NCI-H524 treated with DMSO at 0.1 percent for 48 hours (cell line): ENCODE data around the gene SLC2A10.
"Not testable (repeated sequence)": the region's sequence is repeated elsewhere in the genome, so short reads cannot be mapped to it uniquely, and the experiment has no call there.

ENCODE experiments used
- DNase-seq: peaks from one replicate; lab custom pipeline; 2025; lab: John Stamatoyannopoulos, UW

The SLC2A10 gene

DNA sequence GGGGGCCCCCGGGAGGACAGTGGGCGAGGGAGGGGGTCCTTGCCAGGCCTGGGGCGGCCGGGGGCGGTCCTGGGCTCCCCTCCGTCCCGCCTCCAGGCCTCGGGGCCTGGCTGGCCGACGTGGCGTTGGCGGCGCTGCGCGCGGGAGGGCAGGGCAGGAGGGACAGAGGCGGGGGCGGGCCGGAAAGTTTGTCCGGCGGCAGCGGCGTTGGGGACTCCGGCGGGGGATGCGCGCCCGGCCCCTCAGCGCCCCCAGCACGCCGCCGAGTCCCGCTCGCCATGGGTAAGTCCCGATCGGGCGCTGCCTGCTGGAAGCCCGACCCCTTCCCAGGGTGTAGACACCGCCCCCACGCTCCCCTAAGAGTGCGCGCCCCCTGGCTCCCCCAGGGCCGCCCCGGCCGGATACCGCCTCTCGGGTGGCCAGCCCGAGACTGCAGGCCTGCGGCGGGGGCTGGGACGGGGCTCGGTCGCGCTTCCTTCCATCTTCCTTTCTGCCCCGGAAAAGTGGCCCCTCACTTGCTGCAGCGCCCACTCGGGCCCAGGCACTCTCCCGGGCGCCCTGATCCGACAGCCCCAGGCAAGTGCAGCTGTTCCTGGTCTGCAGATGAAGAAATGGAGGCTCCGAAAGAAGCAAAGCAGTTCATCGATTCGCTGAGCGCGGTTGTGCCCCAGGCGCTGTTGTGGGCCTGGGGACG is at the start of gene SLC2A10:
TSS of gene SLC2A10 (plus strand) at position 191 of the 694 bp plus-strand sequence. CDS start at position 279, 88 bp downstream.
- no peak for DNase-seq

DNA sequence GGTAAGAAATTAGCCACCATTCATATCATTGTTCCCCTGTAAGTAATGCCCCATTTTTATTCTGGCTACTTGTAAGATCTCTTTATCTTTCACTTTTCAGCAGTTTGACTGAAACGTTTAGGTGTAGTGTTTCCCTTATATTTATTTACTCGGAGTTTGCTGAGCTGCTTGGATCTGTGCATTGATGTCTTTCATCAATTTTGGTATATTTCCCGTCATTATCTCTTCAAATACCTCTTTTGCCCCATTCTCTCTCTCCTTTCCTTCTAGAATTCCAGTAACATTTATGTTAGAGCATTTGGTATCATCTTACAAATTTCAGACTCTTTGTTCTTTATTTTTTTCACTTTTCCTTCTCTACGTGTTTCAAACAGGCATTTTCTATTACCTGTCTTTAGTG is 49.0 kb upstream of the SLC2A10 start:
- no peak for DNase-seq

- DNase-seq: no peak
These were observed 47.8 kb upstream of the SLC2A10 start for GRCh38 chr20:46661659-46662058.

DNA sequence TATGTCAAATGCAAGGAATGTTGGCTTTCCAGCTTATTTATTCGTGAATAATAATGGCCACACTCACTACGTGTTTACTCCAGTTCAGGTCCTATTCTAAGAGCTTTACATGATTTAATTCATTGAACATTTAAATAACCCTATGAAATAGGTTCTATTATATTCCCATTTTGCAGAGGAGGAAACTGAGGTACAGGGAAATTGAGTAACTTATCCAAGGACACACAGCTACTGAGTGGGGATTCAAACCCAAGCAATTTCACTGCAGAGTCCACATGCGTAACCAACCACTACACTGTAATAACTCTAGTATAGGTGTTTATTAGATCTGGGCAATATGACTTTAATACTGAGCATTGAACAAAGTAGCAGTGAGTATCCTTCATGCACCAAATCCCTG is 45.9 kb upstream of the SLC2A10 start:
- no peak for DNase-seq

GRCh38 chr20:46665602-46666001 is 43.8 kb upstream of the SLC2A10 start:
- DNase-seq: no peak

DNA sequence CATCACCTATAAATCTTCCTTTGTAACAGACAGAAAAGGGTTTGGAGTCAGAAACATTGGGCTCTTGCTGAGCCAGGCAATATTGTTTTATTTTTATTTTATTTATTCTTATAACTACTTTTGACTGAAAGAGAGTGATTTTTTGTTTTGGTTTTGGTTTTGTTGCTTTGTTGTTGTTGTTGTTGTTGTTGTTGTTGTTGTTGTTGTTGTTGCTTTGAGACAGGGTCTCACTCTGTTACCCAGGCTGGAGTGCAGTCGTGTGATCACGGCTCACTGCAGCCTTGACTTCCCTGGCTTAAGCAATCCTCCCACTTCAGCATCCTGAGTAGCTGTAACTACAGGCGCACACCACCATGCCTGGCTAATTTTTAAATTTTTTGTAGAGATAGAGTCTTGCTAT is 43.1 kb upstream of the SLC2A10 start:
- DNase-seq: no peak

DNA sequence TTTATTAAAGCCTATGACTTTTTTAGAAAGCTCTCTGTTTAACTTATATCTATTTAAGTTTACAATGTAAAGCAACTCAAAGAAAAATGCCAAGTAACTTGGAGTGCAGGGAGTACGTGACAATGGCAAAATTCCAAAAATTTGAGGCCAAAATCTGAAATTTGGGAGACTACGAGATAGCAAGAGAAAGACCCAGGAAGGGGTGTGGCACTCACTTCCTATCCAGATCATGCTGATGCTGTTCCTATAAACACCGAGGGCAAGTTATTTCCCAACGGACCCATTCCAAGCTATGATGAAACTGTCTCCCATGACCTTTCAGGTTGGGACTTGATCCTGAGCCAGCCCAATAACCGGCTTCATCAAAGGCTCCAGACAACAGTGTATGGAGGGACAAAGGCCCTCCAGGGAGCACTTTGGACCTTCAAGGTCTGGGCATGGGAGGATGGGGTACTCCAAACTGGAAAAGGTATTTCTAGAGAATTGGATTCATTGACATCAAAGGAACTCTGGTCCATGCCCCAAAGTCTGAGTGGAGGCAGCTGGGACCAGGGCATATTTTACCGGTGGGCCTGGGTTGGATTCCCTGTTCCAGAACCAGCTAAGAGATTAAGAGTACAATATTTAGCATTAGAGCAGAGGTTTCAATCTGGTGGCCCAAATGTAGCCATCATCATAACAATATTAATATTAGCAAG is 42.5 kb upstream of the SLC2A10 start:
- no peak for DNase-seq

DNA sequence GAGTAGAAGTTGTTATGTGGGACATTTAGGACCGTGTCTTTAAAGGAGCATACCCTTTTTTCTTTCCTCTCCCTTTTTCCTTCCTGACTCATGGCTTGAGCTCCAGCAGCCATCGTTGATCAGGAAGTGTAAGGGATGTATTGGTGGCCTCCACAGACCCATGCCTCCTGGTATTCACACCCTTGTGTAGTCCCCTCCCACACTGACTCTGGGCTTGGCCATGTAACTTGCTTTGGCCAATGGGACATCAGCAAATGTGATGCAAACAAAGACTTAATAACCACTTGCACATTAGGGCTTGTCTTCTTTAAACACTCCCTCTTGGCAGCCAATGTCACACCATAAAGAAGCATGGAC is 39.2 kb upstream of the SLC2A10 start:
- DNase-seq: no peak

DNA sequence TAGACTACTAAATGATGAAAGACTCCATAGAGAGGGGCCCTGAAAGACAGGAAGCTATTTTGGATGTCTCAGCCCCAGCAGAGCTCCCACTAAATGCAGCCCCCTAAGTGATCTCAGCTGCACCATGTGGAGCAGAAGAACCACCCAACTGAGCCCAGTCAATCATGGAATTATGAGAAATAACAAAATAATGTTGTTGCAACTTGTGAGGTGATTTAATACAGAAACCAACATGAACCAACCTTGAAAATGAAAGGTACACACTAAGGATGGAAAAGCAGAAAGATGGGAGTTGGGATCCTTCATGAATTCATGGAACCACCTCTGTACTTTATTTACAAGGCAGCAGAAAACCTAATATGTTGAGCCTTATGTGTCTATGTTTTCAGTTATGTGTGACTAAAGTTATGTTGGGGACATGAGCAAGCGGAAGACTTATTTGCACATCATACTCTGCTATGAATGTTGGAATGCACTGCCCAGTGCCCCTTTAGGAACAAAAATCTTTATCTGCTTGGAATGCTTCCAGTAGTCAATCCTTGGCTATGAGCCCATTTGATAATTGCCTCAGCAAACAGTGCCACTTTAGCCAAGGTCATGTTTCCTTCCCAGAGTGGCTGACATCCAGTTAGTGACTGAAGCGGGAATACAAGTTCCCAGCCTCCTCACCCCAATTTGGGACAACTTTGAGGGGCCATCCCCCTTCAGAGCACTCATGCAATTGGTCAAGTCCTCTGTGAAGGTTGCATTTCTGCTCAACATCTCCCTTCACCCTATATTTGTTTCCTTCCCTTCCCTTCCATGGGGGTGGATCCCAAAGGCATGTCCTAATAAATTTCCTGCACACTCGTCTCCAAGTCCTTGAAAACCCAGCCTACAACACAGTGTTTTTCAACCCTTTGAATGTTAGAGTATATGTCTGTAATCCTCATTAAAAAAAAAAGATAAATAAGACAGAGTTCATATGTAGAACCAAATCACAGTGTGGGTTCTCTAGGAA is 38.6 kb upstream of the SLC2A10 start:
- DNase-seq: no peak

DNA sequence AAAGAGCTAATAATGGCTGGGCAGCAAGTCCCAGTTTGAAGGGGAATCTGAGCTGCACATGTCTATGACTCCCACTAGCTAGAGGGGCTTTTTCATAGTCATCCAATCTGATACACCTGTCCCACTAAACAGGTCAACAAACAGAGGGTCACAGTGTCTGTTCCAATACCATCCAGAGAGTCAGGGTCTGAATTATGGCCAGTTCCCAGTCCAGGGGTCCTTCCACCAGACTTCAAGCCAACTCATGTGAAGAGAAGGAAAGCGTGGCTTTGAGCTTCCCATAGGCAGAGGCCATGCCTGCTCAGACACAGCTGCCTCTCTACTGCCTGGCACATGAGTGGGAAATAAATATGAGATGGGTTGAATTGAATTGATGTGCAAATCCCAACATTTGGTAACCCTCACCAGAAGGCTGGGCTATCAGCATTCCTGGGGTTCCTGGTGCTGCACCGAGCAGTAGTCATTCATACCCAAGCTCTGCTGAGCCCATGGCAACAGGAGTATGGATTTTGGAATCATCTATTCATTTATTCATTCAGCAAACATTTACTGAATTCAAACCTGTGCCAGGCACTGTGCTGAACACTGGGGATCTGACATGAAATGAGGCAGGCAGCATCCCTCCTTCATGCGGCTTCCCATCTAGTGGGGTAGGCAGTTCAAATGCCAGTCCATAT is 37.4 kb upstream of the SLC2A10 start:
- DNase-seq: no peak

GRCh38 chr20:46672543-46673148 is 36.8 kb upstream of the SLC2A10 start:
- no peak for DNase-seq

DNA sequence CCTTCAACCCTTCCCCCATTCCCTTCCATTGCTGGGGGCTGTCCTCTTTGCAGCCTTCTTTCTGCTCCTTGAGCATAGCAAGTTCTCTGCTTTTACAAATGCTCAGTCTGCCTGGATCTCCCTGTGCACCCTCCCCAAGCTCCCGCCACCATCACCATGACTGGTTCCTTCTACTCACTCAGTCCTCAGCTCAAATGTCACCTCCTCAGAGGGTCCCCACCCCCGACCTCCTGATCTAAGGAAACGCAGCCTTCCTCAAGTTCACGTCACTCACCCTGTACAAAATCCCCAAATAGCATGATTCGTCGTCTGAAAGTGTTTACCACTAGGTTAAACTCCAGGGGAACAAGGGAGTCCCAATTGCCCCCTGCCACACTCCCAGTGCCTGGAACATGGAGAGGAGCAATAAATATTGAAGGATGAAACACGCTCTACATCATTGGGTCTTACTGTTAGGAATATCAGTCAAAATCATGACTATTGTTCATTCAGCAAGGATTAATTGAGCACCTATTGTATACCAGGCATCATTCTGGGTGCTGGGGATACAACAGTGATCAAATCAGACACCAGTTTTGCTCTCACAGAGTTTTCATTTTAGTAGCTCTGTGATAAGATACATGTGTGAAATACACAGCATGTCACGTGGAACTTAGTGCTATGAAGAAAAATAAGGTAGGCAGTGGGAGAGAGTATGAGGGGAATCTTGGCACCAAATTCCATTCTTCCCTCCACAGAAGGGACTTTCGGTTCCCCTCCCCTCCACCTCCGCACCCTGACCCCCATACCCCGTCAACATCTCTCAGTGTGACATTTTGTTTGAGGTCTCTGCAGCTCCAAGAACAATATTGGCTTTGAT is 35.8 kb upstream of the SLC2A10 start:
- no peak for DNase-seq

- DNase-seq: no peak
These were observed 35.0 kb upstream of the SLC2A10 start for GRCh38 chr20:46674253-46675083.

DNA sequence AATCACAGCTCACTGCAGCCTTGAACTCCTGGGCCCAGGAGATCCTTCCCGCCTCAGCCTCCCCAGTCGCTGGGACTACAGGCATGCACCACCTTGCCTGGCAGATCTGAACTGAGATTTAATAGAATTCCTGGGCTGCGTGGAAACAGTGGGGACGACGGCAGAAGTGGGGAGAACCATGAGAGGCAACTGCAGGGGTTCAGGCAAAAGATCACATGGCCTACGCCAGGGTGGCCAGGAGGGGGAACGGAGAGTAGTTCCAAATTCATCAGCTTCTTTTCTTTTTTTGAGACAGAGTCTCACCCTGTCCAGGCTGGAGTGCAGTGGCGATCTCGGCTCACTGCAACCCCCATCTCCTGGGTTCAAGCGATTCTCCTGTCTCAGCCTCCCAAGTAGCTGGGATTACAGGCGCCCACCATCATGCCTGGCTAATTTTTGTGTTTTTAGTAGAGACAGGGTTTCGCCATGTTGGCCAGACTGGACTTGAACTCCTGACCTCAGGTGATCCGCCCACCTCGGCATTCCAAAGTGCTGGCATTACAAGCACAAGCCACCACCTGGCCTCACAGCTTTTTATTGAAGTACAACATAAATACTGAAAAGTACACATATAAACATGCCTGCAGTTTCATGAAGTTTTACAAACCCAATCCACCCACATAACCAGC is 32.7 kb upstream of the SLC2A10 start:
- DNase-seq: not testable (repeated sequence)

DNA sequence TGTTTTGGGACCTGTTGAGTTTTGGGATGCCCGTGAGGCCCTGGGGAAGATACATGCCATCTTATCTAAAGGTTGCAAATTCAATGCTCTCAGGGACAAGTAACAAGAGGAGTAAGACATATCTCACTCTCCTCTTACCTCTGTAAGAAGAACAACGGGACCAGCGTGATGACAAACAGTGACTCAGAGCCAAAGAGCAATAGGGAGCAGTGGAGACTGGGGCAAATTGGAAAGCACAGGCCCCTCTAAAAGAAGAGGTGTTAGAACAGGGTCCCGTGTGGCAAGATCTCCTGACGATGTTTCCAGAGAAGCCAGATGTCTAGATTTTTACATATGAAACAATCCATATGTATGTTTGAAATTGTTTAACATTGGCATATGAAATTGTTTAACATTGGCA is 31.8 kb upstream of the SLC2A10 start:
- no peak for DNase-seq

DNA sequence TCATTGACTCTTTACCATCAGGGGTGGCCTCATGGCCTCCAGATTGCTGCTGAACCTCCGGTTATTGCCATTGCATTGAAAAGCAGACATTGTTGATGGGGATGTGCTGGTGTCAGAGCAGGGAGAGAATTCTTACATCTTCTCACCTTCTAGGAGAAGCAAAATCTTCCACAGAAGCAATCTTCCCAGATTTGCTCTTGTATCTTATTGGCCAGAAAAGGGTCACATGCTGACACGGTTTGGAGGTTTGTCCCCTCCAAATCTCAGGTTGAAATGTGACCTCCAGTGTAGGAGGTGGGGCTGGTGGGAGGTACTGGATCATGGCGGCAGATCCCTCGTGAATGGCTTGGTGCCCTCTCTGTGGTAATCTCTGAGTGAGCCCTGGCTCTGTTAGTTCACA is 30.9 kb upstream of the SLC2A10 start:
- DNase-seq: no peak

DNA sequence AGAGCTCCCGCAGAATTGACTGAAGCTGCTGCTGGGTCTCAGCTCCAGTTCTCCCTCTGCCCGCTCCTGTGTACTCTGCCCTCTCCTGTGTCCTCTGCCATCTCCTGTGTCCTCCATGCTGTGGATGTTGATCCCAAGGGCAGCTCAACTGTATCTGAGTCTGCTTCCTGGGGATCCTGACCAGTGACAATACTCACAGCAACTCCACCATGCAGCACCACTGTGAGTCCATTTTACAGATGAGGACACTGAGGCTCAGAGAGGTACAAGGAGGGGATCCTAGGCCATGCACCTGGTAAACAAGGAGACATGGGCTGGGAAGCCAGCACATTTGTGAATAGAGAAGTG is 28.8 kb upstream of the SLC2A10 start:
- DNase-seq: no peak

DNA sequence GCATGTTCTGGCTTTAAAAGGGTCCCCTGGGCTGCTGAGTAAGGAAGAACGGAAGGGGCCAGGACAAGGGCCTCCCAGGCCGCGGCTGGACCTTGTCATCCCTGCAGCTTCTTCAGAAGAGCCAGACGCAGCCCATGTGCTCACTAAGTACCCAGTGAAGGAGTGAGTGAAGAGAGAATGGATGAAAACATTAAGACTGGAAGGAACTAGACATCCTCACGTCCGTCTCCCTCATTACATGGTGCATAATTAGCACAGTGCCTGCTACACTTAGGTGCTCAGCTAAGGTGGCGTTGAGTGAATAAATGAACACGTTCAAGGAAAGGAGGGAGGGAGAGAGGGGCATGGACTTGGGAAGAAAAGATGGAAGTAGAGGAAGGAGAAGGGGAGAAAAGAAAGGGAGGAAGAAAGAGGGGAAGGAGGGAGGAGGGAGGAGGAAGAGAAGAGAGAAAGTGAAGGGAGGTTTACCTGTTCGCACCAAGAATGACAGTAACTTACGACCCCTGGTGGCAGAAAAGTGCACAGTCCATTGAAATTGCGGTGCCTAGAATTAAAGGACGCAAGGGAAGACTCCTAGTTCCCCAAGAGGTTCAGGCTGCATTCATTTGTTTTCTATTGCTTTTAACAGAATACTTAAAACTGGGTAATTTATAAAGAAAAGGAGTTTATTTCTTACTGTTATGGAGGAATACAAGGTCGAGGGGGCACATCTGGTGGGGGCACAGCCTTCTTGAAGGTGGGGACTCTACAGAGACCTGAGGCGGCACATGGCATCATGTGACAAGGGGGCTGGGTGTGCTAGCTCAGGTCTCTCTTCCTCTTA is 28.2 kb upstream of the SLC2A10 start:
- peak; percentile 34 for DNase-seq
